ENCODE measurements around the gene UBE2K. TPM values are rescaled to one million over a fixed set of nuclear protein-coding genes. Genes with fewer than 3 reads are reported as not detected.
"Not testable (repeated sequence)": the region's sequence is repeated elsewhere in the genome, so short reads cannot be mapped to it uniquely, and the experiment has no call there.

Gene UBE2K
- total RNA-seq, 1 experiment from 2014 or later, result 126 TPM

DNA sequence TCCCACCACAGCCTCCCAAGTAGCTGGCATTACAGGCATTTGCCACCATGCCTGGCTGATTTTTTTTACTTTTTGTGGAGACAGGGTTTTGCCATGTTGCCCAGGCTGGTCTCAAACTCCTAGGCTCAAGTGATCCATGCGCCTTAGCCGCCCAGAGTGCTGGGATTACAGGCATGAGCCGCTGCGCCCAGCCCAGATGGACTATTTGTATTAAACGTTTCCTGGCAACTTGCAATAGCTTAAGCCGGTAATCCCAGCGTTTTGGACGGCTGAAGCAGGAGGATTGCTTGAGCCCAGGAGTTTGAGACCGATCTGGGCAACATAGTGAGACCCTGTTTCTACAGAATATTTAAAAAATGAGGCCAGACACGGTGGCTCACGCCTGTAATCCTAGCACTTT lies 18.4 kb downstream of the UBE2K start:
- ATAC-seq (no peak), DNase-seq (ENCODE audit: low read depth, low spot score) (no peak)
- ChIA-PET RAD21 (ENCODE audit: low non-redundant PET in 1 of 2, low total read pairs in 2 of 2, uncharacterized antibody in 2 of 2, unreplicated experiment in 2 of 2) (no interaction called here), CTCF (interaction anchor here (0.9 kb wide), 1 partner anchor 50 kb away, joined by 3 read pairs; no protein-coding TSS in a partner anchor), POLR2A (interaction anchor here (1.2 kb wide), 1 partner anchor 19 kb away, joined by 3 read pairs; the partner anchor contains the start of gene UBE2K)
- H4K20me1 ChIP-seq (ENCODE audit: insufficient read depth), result peaks cover 35% of the 10 kb centered on the region
- no peaks in the 10 kb centered on the region for H3K27me3 ChIP-seq (ENCODE audit: insufficient read depth, low read length)
- intact Hi-C loops (cut with micrococcal nuclease), result no loop called here
- H3K79me2 ChIP-seq (ENCODE audit: insufficient read depth, low read length), result peaks cover 97% of the 10 kb centered on the region
- H3K9me3 ChIP-seq (ENCODE audit: control insufficient read depth in 1 of 2, insufficient read depth in 1 of 2, low read depth in 1 of 2, low read length in 2 of 2), result no peaks in the 10 kb centered on the region
- BruUV-seq (replicated peaks), result no TSS peak
- no peak overlapping the region for H3K4me2 ChIP-seq (ENCODE audit: low read length)
- peaks cover 2 to 9% of the 10 kb centered on the region in 2 experiments; a peak in 1 of 4 replicates for H3K36me3 ChIP-seq (ENCODE audit: control insufficient read depth in 1 of 2, insufficient read depth in 2 of 2, low read length in 2 of 2)
- peaks cover 3 to 5% of the 10 kb centered on the region in 2 experiments; a peak in 2 of 4 replicates for H3K4me1 ChIP-seq (ENCODE audit: control insufficient read depth in 1 of 2, insufficient read depth in 2 of 2, low read length in 2 of 2)
- H3K9me2 ChIP-seq (ENCODE audit: insufficient read depth), result no peaks in the 10 kb centered on the region
- H3K4me3 ChIP-seq (replicated peaks in 1 of 2; ENCODE audit: low read depth in 1 of 2, low read length in 2 of 2), result no peak overlapping the region
- TF ChIP-seq EZH2 (IDR thresholded peaks at IDR 0.05), result no peak
- no peak for TF ChIP-seq ZNF274 (IDR thresholded peaks at IDR 0.05; ENCODE audit: low read depth, low read length)
- TF ChIP-seq, protein P1, sequence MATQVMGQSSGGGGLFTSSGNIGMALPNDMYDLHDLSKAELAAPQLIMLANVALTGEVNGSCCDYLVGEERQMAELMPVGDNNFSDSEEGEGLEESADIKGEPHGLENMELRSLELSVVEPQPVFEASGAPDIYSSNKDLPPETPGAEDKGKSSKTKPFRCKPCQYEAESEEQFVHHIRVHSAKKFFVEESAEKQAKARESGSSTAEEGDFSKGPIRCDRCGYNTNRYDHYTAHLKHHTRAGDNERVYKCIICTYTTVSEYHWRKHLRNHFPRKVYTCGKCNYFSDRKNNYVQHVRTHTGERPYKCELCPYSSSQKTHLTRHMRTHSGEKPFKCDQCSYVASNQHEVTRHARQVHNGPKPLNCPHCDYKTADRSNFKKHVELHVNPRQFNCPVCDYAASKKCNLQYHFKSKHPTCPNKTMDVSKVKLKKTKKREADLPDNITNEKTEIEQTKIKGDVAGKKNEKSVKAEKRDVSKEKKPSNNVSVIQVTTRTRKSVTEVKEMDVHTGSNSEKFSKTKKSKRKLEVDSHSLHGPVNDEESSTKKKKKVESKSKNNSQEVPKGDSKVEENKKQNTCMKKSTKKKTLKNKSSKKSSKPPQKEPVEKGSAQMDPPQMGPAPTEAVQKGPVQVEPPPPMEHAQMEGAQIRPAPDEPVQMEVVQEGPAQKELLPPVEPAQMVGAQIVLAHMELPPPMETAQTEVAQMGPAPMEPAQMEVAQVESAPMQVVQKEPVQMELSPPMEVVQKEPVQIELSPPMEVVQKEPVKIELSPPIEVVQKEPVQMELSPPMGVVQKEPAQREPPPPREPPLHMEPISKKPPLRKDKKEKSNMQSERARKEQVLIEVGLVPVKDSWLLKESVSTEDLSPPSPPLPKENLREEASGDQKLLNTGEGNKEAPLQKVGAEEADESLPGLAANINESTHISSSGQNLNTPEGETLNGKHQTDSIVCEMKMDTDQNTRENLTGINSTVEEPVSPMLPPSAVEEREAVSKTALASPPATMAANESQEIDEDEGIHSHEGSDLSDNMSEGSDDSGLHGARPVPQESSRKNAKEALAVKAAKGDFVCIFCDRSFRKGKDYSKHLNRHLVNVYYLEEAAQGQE (IDR thresholded peaks at IDR 0.05; ENCODE audit: low read depth), result no peak
- TF ChIP-seq, protein P2, sequence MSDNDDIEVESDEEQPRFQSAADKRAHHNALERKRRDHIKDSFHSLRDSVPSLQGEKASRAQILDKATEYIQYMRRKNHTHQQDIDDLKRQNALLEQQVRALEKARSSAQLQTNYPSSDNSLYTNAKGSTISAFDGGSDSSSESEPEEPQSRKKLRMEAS (IDR thresholded peaks at IDR 0.05), result no peak
- no peak for TF ChIP-seq SRF (IDR thresholded peaks at IDR 0.05; ENCODE audit: low read depth)
- no peak for TF ChIP-seq ZFX (IDR thresholded peaks at IDR 0.05)
- TF ChIP-seq, protein P3, sequence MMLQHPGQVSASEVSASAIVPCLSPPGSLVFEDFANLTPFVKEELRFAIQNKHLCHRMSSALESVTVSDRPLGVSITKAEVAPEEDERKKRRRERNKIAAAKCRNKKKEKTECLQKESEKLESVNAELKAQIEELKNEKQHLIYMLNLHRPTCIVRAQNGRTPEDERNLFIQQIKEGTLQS (IDR thresholded peaks at IDR 0.05), result no peak
- TF ChIP-seq, protein P4, sequence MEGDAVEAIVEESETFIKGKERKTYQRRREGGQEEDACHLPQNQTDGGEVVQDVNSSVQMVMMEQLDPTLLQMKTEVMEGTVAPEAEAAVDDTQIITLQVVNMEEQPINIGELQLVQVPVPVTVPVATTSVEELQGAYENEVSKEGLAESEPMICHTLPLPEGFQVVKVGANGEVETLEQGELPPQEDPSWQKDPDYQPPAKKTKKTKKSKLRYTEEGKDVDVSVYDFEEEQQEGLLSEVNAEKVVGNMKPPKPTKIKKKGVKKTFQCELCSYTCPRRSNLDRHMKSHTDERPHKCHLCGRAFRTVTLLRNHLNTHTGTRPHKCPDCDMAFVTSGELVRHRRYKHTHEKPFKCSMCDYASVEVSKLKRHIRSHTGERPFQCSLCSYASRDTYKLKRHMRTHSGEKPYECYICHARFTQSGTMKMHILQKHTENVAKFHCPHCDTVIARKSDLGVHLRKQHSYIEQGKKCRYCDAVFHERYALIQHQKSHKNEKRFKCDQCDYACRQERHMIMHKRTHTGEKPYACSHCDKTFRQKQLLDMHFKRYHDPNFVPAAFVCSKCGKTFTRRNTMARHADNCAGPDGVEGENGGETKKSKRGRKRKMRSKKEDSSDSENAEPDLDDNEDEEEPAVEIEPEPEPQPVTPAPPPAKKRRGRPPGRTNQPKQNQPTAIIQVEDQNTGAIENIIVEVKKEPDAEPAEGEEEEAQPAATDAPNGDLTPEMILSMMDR (IDR thresholded peaks at IDR 0.05 in 2 of 3, conservative IDR thresholded peaks at IDR 0.05 in 1 of 3; ENCODE audit: borderline replicate concordance in 1 of 3, insufficient read depth in 1 of 3, low read depth in 2 of 3, low read length in 2 of 3), result no peak
- no peak for TF ChIP-seq SIN3A (IDR thresholded peaks at IDR 0.05; ENCODE audit: low read depth)
- TF ChIP-seq ELF1 (IDR thresholded peaks at IDR 0.05; ENCODE audit: borderline replicate concordance, low read depth), result no peak
- H3K27ac ChIP-seq (ENCODE audit: low read depth, low read length), result no peak overlapping the region
- no peak overlapping the region for H2AFZ ChIP-seq (ENCODE audit: low read depth, low read length, poor library complexity, severe bottlenecking)
- H3K9ac ChIP-seq (ENCODE audit: low read length), result no peak overlapping the region

DNA sequence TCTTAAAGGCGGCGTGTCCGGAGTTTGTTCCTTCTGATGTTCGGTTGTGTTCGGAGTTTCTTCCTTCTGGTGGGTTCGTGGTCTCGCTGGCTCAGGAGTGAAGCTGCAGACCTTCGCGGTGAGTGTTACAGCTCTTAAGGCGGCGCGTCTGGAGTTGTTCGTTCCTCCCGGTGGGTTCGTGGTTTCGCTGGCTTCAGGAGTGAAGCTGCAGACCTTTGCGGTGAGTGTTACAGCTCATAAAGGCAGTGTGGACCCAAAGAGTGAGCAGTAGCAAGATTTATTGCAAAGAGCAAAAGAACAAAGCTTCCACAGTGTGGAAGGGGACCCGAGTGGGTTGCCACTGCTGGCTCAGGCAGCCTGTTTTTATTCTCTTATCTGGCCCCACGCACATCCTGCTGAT lies 19.8 kb downstream of the UBE2K start:
- CTCF ChIA-PET; RAD21 ChIA-PET (ENCODE audit: low non-redundant PET in 1 of 2, low total read pairs in 2 of 2, uncharacterized antibody in 2 of 2, unreplicated experiment in 2 of 2): not testable (repeated sequence)

More for the DNA sequence above, 19.8 kb downstream of the UBE2K start:
- H3K4me3 ChIP-seq (replicated peaks in 1 of 2; ENCODE audit: low read depth in 1 of 2, low read length in 2 of 2); H3K27me3 ChIP-seq (ENCODE audit: insufficient read depth, low read length); intact Hi-C loops (cut with micrococcal nuclease); H3K9me2 ChIP-seq (ENCODE audit: insufficient read depth); H3K4me2 ChIP-seq (ENCODE audit: low read length); H2AFZ ChIP-seq (ENCODE audit: low read depth, low read length, poor library complexity, severe bottlenecking); ATAC-seq; H3K36me3 ChIP-seq (ENCODE audit: control insufficient read depth in 1 of 2, insufficient read depth in 2 of 2, low read length in 2 of 2); H3K9ac ChIP-seq (ENCODE audit: low read length); H3K4me1 ChIP-seq (ENCODE audit: control insufficient read depth in 1 of 2, insufficient read depth in 2 of 2, low read length in 2 of 2); POLR2A ChIA-PET; H3K9me3 ChIP-seq (ENCODE audit: control insufficient read depth in 1 of 2, insufficient read depth in 1 of 2, low read depth in 1 of 2, low read length in 2 of 2); H3K27ac ChIP-seq (ENCODE audit: low read depth, low read length); DNase-seq (ENCODE audit: low read depth, low spot score): not testable (repeated sequence)
- peaks cover 97% of the 10 kb centered on the region for H3K79me2 ChIP-seq (ENCODE audit: insufficient read depth, low read length)
- BruUV-seq (replicated peaks), result TSS peak; percentile 4
- peaks cover 38% of the 10 kb centered on the region for H4K20me1 ChIP-seq (ENCODE audit: insufficient read depth)
